ENCODE data around the gene TACC2. TPM values are rescaled to one million over a fixed set of nuclear protein-coding genes. Genes with fewer than 3 reads are reported as not detected.

Gene TACC2
- total RNA-seq, 2 donors from 2014 or later = 247 to 286 TPM

GRCh38 chr10:122077311-122077875, 88.4 kb downstream of the TACC2 start:
- Histone ChIP-seq H3K4me1 (peaks cover 0 to 32% of the 10 kb centered on the region in 2 donors), H3K27ac (peak overlapping the region in 1 of 2 donors; percentile 46), H3K4me3 (no peak overlapping the region), H3K9me3 (no peaks in the 10 kb centered on the region), H3K36me3 (no peaks in the 10 kb centered on the region), H3K27me3 (no peaks in the 10 kb centered on the region)
- TF ChIP-seq, protein P1, sequence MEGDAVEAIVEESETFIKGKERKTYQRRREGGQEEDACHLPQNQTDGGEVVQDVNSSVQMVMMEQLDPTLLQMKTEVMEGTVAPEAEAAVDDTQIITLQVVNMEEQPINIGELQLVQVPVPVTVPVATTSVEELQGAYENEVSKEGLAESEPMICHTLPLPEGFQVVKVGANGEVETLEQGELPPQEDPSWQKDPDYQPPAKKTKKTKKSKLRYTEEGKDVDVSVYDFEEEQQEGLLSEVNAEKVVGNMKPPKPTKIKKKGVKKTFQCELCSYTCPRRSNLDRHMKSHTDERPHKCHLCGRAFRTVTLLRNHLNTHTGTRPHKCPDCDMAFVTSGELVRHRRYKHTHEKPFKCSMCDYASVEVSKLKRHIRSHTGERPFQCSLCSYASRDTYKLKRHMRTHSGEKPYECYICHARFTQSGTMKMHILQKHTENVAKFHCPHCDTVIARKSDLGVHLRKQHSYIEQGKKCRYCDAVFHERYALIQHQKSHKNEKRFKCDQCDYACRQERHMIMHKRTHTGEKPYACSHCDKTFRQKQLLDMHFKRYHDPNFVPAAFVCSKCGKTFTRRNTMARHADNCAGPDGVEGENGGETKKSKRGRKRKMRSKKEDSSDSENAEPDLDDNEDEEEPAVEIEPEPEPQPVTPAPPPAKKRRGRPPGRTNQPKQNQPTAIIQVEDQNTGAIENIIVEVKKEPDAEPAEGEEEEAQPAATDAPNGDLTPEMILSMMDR (IDR thresholded peaks at IDR 0.05) = no peak
- DNase-seq (ENCODE audit: low spot score) = no peak

DNA sequence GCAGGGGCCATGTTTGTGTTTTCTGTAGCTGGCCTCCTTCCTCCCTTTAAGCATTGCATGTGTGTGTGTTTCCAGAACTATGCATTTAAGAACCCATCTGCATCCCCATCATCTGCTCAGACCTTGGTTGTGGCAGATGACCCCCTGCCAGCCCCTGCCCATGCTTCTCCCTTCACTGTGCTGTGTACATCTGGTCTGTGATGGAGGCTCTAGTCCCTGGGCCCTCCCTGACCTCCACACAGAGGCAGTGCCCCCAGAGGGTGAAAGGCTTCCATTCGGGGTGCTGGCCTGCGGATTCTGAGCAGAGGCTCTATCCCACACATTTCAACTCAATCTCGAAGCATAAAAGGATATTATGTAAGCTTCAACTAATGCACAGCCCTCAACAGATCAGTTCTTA, 89.4 kb downstream of the TACC2 start:
- no peaks in the 10 kb centered on the region for H3K27me3 ChIP-seq
- H3K36me3 ChIP-seq = no peaks in the 10 kb centered on the region
- no peak for DNase-seq (ENCODE audit: low spot score)
- TF ChIP-seq, protein P1 (IDR thresholded peaks at IDR 0.05) = no peak
- H3K4me3 ChIP-seq = no peak overlapping the region
- H3K4me1 ChIP-seq = peaks cover 0 to 39% of the 10 kb centered on the region in 2 donors
- no peaks in the 10 kb centered on the region for H3K9me3 ChIP-seq
- H3K27ac ChIP-seq = peak overlapping the region; percentile 76 to 81

- H3K27me3 ChIP-seq = no peaks in the 10 kb centered on the region
- TF ChIP-seq, protein P1 (IDR thresholded peaks at IDR 0.05) = no peak
- H3K9me3 ChIP-seq = no peaks in the 10 kb centered on the region
- peak overlapping the region; percentile 76 to 81 for H3K27ac ChIP-seq
- H3K36me3 ChIP-seq = peaks cover 3% of the 10 kb centered on the region
- peaks cover 0 to 43% of the 10 kb centered on the region in 2 donors for H3K4me1 ChIP-seq
- no peak overlapping the region for H3K4me3 ChIP-seq
- no peak for DNase-seq (ENCODE audit: low spot score)
These were observed 90.2 kb downstream of the TACC2 start for GRCh38 chr10:122078965-122079795.

DNA sequence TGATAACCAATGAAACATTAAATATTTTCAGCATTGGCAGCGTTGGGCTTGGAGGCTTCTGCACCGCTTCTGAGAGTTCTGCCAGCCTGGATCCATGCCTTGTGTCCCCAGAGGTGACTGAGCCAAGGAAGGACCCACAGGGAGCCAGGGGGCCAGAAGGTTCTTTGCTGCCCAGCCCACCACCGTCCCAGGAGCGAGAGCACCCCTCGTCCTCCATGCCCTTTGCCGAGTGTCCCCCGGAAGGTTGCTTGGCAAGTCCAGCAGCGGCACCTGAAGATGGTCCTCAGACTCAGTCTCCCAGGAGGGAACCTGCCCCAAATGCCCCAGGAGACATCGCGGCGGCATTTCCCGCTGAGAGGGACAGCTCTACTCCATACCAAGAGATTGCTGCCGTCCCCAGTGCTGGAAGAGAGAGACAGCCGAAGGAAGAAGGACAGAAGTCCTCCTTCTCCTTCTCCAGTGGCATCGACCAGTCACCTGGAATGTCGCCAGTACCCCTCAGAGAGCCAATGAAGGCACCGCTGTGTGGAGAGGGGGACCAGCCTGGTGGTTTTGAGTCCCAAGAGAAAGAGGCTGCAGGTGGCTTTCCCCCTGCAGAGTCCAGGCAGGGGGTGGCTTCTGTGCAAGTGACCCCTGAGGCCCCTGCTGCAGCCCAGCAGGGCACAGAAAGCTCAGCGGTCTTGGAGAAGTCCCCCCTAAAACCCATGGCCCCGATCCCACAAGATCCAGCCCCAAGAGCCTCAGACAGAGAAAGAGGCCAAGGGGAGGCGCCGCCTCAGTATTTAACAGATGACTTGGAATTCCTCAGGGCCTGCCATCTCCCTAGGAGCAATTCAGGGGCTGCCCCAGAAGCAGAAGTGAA, 93.9 kb downstream of the TACC2 start:
- Histone ChIP-seq H3K27ac (peak overlapping the region; percentile 39 to 56), H3K4me3 (no peak overlapping the region), H3K9me3 (no peaks in the 10 kb centered on the region), H3K27me3 (no peaks in the 10 kb centered on the region), H3K36me3 (peaks cover 22% of the 10 kb centered on the region), H3K4me1 (peaks cover 0 to 50% of the 10 kb centered on the region in 2 donors)
- no peak for DNase-seq (ENCODE audit: low spot score)
- TF ChIP-seq, protein P1 (IDR thresholded peaks at IDR 0.05) = no peak

DNA sequence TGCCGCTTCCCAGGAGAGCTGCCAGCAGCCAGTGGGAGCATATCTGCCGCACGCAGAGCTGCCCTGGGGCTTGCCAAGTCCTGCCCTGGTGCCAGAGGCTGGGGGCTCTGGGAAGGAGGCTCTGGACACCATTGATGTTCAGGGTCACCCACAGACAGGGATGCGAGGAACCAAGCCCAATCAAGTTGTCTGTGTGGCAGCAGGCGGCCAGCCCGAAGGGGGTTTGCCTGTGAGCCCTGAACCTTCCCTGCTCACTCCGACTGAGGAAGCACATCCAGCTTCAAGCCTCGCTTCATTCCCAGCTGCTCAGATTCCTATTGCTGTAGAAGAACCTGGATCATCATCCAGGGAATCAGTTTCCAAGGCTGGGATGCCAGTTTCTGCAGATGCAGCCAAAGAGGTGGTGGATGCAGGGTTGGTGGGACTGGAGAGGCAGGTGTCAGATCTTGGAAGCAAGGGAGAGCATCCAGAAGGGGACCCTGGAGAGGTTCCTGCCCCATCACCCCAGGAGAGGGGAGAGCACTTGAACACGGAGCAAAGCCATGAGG, 94.6 kb downstream of the TACC2 start:
- Histone ChIP-seq H3K4me1 (peaks cover 0 to 44% of the 10 kb centered on the region in 2 donors), H3K27me3 (no peaks in the 10 kb centered on the region), H3K9me3 (no peaks in the 10 kb centered on the region), H3K4me3 (no peak overlapping the region), H3K27ac (peak overlapping the region; percentile 39 to 56), H3K36me3 (peaks cover 29% of the 10 kb centered on the region)
- TF ChIP-seq, protein P1 (IDR thresholded peaks at IDR 0.05) = no peak
- no peak for DNase-seq (ENCODE audit: low spot score)
